OCI-LY3 (cell line): ENCODE data around the gene STRN4.
"Not testable (repeated sequence)": the region's sequence is repeated elsewhere in the genome, so short reads cannot be mapped to it uniquely, and the experiment has no call there.

ENCODE experiments used
- H2AFZ ChIP-seq: fragments of 200-600, 300-600 bp; shearing (Covaris generic); 2 replicates; pipeline ENCODE4 v1.6.0; 2014; ENCODE audit warnings: antibody characterized with exemption, low read depth, low read length
- H3K27ac ChIP-seq: fragments of 200-600, 300-600 bp; sonication (generic); 2 replicates; pipeline ENCODE4 v1.5.1; 2014; ENCODE audit warnings: mild to moderate bottlenecking, low read length, moderate library complexity, mixed read lengths
- H3K27me3 ChIP-seq: fragments of 200-600, 300-600 bp; sonication (generic); 2 replicates; pipeline ENCODE4 v1.6.1; 2014; ENCODE audit warnings: low read depth, low read length, mixed read lengths
- H3K36me3 ChIP-seq: fragments of 200-600, 300-600 bp; sonication (generic); replicated peaks from 2 replicates; pipeline ENCODE3; 2014; ENCODE audit warnings: low read depth, low read length, mixed read lengths
- H3K4me1 ChIP-seq: fragments of 300-600, 200-600 bp; sonication (generic); 2 replicates; pipeline ENCODE4 v1.6.1; 2014; ENCODE audit warnings: low read length, mixed read lengths
- H3K4me2 ChIP-seq: fragments of 200-600, 300-600 bp; sonication (generic); 2 replicates; pipeline ENCODE4 v1.6.1; 2014; ENCODE audit warnings: low read length, mixed read lengths
- H3K4me3 ChIP-seq: fragments of 300-600, 200-600 bp; sonication (generic); 2 replicates; pipeline ENCODE4 v1.5.1; 2014; ENCODE audit warnings: antibody characterized with exemption, mild to moderate bottlenecking, low read length, moderate library complexity
- H3K79me2 ChIP-seq: fragments of 300-600, 200-600 bp; shearing (Covaris generic); 2 replicates; pipeline ENCODE4 v1.6.1; 2014; ENCODE audit warnings: mild to moderate bottlenecking, low read length, mixed read lengths
- H3K9ac ChIP-seq: fragments of 300-600, 200-600 bp; shearing (Covaris generic); 2 replicates; pipeline ENCODE4 v1.6.0; 2014; ENCODE audit warnings: mild to moderate bottlenecking, low read length, moderate library complexity
- H3K9me3 ChIP-seq: fragments of 200-600, 300-600 bp; shearing (Covaris generic); 2 replicates; pipeline ENCODE4 v1.6.1; 2014; ENCODE audit warnings: low read length, mixed read lengths; ENCODE audit not compliant: insufficient read depth
- H4K20me1 ChIP-seq: fragments of 200-600, 300-600 bp; sonication (generic); 2 replicates; pipeline ENCODE4 v1.6.1; 2016; ENCODE audit warnings: low read length, mixed read lengths; ENCODE audit not compliant: insufficient read depth
- CTCF ChIP-seq: fragments of 200-600, 300-600 bp; sonication (generic); IDR thresholded peaks from 2 replicates; pipeline ENCODE4 v1.5.1; 2014; ENCODE audit warnings: antibody characterized with exemption, low read length, low read depth
- EZH2phosphoT487 ChIP-seq: fragments of 200-600 bp; shearing (Covaris generic); IDR thresholded peaks from 2 replicates; pipeline ENCODE4 v1.6.1; 2018; ENCODE audit warnings: antibody characterized with exemption, mixed run types, low read depth

The STRN4 gene

GRCh38 chr19:46766569-46767317 lies 20.5 kb upstream of the STRN4 start:
- Histone ChIP-seq H3K9ac (no peak overlapping the region), H2AFZ (0 out of 2 replicates have a peak overlapping the region, but pooled peaks have one; percentile 42), H3K4me3 (peak overlapping the region; percentile 16; the same call in 1 of the 2 replicates), H3K36me3 (no peaks in the 10 kb centered on the region), H3K4me1 (no peaks in the 10 kb centered on the region), H3K79me2 (no peaks in the 10 kb centered on the region), H3K4me2 (peak overlapping the region; percentile 38), H4K20me1 (no peaks in the 10 kb centered on the region), H3K27ac (no peak overlapping the region), H3K9me3 (no peaks in the 10 kb centered on the region), H3K27me3 (no peaks in the 10 kb centered on the region)
- no peak for TF ChIP-seq EZH2phosphoT487
- peak; percentile 89 for TF ChIP-seq CTCF

GRCh38 chr19:46764817-46765291 lies 18.6 kb upstream of the STRN4 start:
- H3K9me3 ChIP-seq, result no peaks in the 10 kb centered on the region
- H2AFZ ChIP-seq, result no peak overlapping the region
- no peaks in the 10 kb centered on the region for H4K20me1 ChIP-seq
- H3K4me3 ChIP-seq, result no peak overlapping the region
- H3K4me1 ChIP-seq, result no peaks in the 10 kb centered on the region
- H3K27me3 ChIP-seq, result no peaks in the 10 kb centered on the region
- H3K27ac ChIP-seq, result no peak overlapping the region
- H3K9ac ChIP-seq, result no peak overlapping the region
- no peak for TF ChIP-seq EZH2phosphoT487
- TF ChIP-seq CTCF, result no peak
- H3K36me3 ChIP-seq, result no peaks in the 10 kb centered on the region
- H3K79me2 ChIP-seq, result no peaks in the 10 kb centered on the region
- no peak overlapping the region for H3K4me2 ChIP-seq

GRCh38 chr19:46762245-46762890 lies 16.1 kb upstream of the STRN4 start:
- Histone ChIP-seq H3K9ac (no peak overlapping the region), H3K4me3 (no peak overlapping the region), H3K27me3 (no peaks in the 10 kb centered on the region), H3K4me1 (no peaks in the 10 kb centered on the region; the same call in 1 of the 2 replicates), H3K9me3 (no peaks in the 10 kb centered on the region), H3K36me3 (no peaks in the 10 kb centered on the region), H3K79me2 (no peaks in the 10 kb centered on the region), H3K27ac (no peak overlapping the region), H2AFZ (no peak overlapping the region), H4K20me1 (no peaks in the 10 kb centered on the region), H3K4me2 (no peak overlapping the region)
- TF ChIP-seq CTCF (no peak), EZH2phosphoT487 (no peak)

- Histone ChIP-seq H3K4me2 (no peak overlapping the region), H3K27ac (no peak overlapping the region)
- TF ChIP-seq CTCF, result no peak
- no peak for TF ChIP-seq EZH2phosphoT487
Measured at GRCh38 chr19:46761418-46761831, 15.2 kb upstream of the STRN4 start.

GRCh38 chr19:46760897-46761296 lies 14.6 kb upstream of the STRN4 start:
- H3K4me1 ChIP-seq, H4K20me1 ChIP-seq, H3K9ac ChIP-seq, H3K36me3 ChIP-seq, H3K4me3 ChIP-seq, H3K4me2 ChIP-seq, H3K79me2 ChIP-seq, H3K9me3 ChIP-seq, H2AFZ ChIP-seq, H3K27me3 ChIP-seq, H3K27ac ChIP-seq: not testable (repeated sequence)

More at GRCh38 chr19:46761418-46761831, 15.2 kb upstream of the STRN4 start:
- peaks cover 3% of the 10 kb centered on the region for H3K36me3 ChIP-seq
- no peak overlapping the region for H3K4me3 ChIP-seq
- H4K20me1 ChIP-seq, result no peaks in the 10 kb centered on the region
- no peak overlapping the region for H2AFZ ChIP-seq
- no peaks in the 10 kb centered on the region for H3K79me2 ChIP-seq
- no peaks in the 10 kb centered on the region for H3K27me3 ChIP-seq
- H3K9ac ChIP-seq, result no peak overlapping the region
- H3K9me3 ChIP-seq, result no peaks in the 10 kb centered on the region
- no peaks in the 10 kb centered on the region; the same call in 1 of the 2 replicates for H3K4me1 ChIP-seq
